Stimulated activated CD4-positive, alpha-beta T cell treated with anti-CD3 and anti-CD28 coated beads, Interleukin-15, amount 100 ng/mL, for 48 hours (primary cell): ENCODE measurements around the gene ZNF334.

Experiments
- DNase-seq, 2 donors: peaks; one replicate each; pipeline ENCODE4 v3.0.0-alpha.2; 2020; ENCODE audit warnings: low read depth in 2 of 2

Gene ZNF334

DNA sequence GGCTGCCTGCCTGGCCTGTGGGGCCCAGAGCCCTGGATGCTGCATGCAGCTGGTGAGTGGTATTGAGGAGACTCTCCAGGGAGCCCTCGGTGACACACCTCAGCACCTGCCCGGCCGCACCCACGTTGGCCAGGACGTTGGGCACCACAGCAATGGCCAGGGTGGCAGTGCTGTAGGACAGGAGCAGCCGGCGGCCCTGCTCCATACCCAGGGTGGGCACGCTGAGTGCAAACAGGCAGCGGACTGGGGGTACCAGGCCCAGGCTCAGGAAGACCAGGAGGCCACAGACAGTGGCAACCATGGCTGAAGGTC, 32.4 kb upstream of the ZNF334 start:
- DNase-seq, result no peak

DNA sequence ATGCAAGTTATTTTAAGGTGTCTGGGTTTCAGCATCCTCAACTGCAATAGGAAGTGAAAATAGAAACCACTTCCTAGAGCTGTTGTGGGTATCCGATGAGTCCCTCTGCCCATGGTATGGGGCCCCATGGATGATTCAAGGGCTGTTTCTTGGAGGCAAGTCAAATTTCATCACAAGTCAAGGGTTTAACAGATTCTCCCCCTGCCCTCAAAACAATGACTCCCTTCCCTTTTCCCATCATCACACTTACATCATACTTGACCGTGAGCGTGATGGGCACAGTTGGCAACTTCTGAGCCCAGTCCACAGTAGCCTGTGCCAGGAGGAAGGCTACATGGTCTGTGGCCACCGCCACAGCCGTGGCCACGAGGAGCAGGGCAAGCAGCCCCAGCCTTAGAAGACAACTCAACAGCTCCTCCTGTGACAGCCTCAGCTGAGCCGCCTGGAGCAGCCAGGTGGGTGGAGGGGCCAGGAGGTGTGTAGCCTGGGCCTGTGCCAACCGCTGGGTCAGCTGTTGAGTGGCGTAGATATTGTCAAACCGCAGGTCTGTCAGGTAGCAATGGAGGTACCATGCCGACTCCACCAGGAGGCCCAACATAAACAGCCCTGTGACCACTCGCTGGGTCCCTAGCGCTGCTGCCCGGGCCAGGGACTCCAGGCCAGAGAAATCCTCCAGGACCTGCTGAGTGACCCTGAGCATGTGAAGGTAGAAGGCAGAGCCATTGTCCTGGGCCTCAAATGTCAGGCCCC, 31.9 kb upstream of the ZNF334 start:
- peak; percentile 45 to 52 for DNase-seq

DNA sequence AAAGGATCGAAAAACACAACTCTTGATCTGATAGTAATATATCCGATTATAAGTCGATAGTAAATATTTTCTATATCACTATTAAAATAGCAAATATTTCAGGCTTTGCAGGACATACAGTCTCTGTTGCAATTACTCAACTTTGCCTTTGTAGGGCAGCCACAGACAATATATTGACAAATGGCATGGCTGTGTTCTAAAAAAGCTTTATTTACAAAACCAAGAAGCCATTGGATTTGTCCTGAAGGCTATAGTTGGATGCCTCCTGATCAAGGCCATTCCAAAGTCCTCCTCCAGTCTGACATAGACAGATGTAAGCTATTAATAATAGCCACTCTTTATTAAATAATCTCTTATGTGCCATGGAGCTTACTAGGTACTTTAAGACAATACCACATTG, 31.2 kb upstream of the ZNF334 start:
- no peak for DNase-seq

GRCh38 chr20:46543959-46544358, 30.6 kb upstream of the ZNF334 start:
- no peak for DNase-seq

- no peak for DNase-seq
These were observed 29.7 kb upstream of the ZNF334 start for GRCh38 chr20:46543033-46543432.

DNA sequence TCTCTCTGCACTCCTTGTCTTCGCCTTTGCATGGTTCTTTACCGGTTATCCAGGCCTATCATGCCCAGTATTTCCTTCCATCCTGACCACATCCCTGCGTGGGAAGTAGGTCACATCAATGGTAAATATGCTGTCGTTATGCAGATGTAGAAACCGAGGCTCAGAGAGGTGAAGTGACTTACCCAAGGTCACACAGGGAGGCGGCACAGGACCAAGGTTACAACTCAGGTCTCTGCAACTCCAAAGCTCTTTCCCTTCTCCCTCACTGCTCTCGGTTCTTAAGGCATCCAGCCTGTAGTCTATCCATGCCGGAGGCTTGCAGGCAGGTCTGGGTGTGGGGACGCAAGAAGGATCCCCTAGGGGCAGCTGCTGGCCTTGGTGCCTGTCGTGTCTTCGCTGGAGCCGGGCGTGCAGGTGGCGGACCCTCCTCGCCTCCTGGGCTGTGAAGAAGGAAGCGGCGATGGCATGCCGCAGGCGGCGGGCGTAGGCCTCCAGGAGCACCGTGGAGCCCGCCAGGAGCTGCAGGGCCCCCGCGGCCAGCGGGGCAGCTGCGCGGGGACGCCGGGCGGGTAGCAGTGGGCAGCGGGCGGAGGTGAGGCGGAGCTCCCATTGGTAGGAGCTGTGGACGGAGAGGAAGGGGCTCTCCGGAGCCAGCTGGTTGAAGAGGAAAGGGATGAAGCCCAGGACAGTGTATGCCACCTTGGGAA, 28.0 kb upstream of the ZNF334 start:
- no peak for DNase-seq

DNA sequence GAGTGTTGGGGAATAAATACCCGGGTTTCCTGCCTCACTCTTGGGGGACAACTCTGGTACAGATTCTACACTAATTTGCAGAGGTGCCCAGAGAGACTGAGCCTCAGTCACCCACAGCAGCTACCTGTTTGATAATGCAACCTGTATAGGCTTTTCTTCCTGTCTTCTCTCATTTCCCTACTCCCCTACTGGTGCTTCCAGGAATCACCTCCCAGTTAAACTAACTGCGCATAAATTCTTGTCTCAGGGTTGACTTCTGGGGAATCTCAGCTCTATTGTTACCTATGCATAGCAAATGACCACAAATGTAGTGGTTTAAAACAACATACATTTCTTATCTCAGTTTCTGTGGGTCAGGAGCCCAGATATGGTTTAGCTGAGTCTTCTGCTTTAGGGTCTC, 25.8 kb upstream of the ZNF334 start:
- no peak for DNase-seq

- no peak for DNase-seq
These were observed 17.3 kb upstream of the ZNF334 start for GRCh38 chr20:46530640-46531039.

DNA sequence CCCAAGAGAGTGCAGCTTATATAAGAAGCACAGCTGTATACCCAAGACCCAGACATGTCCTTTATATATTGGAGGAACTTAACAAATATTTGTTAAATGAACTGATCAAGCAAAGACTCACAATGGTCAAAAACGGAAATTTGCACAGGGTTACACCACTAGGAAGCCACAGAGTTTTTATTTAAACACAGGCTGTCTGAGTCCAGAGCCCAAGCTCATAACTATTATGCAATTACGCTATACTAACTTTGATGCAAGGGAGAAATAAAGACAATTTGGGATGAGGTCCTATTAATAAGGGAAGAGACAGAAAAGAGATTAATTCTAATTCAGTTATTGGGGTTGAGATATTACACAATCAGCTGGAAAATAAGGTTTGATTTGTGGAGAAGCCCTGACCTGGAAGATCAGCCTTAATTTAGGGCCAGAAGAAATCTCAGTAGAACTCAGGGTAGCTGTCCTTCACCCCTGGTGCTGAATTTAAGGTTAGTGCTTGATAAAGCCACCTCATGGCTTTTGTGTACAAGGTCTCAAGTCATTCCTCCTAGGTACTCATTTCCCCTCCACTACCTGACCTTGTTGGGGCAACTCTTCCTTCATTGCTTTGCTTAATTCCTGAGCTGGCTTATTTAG, 10.5 kb upstream of the ZNF334 start:
- DNase-seq, result no peak

DNA sequence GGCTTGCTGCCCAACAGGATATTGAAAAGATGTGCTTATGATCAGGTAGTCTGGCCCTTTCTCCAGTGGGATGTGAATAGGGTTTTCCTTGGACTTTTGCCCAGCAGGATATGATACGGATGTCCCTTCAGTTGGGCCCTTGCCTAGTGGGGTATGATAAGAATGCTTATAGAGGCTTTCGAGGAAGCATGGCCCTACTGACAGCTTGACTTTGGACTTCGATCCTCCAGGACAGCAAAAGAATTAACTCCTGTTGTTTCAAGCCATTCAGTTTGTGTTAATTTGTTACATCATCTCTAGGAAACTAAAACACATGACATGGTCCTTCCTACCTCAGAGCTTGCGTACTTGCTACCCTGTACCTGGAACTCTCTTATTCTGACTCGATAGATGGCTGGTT, 9.7 kb upstream of the ZNF334 start:
- DNase-seq, result no peak

GRCh38 chr20:46520976-46521579, 7.7 kb upstream of the ZNF334 start:
- DNase-seq, result peak; percentile 24 to 43

DNA sequence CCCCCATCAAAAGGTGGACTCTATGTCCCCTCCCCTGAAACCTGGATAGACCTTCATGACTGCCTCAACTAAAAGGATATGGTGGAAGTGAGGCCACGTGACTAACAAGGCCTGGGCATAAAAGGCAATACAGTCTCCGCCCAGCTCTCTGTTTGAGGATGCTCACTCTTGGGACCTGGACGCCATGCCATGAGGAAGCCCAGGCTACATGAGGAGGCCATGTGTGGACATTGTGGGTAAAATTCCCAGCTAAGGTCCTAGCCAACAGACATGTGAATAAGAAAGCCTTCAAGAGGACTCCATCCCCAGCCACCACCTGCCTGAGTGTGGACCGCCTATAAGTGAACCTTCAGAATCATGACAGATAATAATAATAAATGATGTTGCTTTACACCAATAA, 7.2 kb upstream of the ZNF334 start:
- DNase-seq, result no peak

GRCh38 chr20:46519471-46520068, 6.2 kb upstream of the ZNF334 start:
- no peak for DNase-seq

DNA sequence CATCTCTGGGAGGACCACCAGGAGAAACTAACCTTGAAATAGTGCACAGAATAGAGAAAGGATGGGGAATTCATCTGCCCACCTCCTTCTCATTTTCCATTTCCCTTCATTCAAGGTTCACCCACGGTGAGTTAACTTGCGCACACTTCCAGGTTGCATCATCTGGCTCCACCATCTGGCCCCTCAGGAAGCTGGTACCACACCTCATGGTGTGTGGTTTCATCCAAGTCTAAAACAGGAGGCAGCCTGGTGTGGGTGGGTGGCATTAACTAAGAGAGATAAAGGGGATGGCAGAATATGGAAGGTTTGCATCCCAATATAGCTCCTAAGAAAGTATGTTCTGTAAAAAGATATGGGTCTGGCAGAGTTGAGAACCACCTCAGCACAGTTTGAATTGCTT, 3.8 kb downstream of the ZNF334 start:
- DNase-seq, result no peak

- DNase-seq, result no peak
These were observed 5.5 kb downstream of the ZNF334 start for GRCh38 chr20:46507760-46508407.

DNA sequence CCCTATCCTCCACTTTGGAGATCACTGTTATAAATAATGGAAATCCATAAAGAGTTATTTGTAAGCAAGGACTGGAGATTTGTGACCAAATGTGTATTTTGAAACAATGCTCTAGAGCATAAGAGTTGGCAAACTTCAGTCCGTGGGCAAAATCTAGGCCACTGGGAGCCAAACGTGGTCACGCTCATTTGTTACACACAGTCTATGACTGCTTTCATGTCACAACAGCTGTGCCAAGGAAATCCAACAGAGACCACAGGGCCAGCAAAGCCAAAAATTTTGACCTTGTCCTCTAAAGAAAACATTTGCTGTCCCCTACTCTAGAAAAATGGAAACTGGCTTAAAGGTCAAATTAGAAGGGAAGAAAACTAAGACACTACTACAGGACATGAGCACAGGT, 7.9 kb downstream of the ZNF334 start:
- no peak for DNase-seq

DNA sequence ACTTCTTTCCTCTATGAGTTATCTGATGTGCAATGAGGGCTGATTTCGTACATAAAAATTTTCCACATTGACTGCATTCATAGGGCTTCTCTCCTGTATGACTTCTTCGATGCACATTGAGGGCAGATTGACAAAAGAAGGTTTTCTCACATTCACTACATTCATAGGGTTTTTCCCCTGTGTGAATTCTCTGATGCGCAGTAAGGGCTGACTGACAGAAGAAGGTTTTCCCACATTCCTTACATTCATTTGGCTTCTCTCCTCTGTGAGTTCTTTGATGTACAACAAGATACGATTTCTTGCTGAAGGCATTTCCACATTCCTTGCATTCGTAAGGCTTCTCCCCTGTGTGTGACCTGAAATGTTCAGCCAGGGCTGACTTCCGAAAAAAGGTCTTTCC, 11.4 kb downstream of the ZNF334 start:
- DNase-seq, result no peak

DNA sequence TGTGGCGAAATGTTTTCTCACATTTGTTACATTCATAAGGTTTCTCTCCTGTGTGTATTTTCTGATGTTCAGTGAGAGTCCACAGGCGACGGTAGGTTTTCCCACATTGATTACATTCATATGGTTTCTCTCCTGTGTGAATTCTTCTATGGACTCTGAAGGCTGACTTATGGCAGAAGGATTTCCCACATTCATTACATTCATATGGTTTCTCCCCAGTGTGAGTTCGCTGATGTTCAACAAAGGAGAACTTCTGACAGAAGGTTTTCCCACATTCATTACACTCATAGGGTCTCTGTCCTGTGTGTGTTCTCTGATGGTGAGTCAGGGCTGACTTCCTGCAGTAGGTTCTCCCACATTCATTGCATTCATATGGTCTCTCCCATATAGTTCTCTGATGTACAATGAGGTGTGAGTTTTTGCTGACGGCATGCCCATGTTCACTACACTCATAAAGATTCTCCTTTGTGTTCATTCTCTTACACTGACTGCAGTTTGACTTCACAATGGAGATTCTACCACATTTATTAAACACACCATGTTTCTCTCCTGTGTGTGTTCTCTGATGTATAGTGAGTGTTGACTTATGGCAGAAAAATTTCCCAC, 11.9 kb downstream of the ZNF334 start:
- DNase-seq, result no peak

DNA sequence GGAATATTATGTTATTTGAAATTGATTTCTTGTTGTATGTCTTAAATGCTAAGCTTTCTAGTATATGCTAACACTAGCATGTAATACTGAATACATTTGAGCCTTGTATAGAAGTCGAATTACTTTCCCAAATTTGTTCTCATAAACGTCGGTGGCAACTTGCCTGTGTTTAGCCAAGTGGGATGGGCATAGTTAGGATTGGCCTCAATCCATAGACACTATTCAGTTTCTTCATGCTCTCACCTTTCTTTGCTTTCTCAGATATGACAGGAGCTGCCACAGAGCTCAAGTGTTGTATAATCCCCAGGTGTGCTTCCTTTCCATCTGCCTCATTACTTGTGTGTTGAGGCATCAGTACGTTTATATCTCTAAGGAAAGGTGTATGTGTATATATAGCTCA, 19.3 kb downstream of the ZNF334 start:
- no peak for DNase-seq

DNA sequence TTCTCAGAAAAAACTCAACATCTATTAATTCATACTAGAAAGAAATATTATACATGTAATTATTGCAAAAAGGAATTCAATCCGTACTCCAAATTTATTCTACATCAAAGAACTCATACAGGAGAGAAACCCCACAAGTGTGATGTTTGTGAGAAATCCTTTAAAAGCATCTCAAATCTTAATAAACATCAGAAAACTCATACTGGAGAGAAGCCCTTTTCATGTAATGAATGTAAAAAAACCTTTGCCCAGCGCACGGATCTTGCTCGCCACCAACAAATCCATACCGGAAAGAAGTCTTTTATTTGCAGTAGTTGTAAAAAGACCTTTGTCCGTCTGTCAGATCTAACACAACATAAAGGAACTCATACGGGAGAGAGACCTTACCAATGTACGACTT, 22.0 kb downstream of the ZNF334 start:
- no peak for DNase-seq

- DNase-seq, result no peak
These were observed 24.9 kb downstream of the ZNF334 start for GRCh38 chr20:46488451-46488850.

DNA sequence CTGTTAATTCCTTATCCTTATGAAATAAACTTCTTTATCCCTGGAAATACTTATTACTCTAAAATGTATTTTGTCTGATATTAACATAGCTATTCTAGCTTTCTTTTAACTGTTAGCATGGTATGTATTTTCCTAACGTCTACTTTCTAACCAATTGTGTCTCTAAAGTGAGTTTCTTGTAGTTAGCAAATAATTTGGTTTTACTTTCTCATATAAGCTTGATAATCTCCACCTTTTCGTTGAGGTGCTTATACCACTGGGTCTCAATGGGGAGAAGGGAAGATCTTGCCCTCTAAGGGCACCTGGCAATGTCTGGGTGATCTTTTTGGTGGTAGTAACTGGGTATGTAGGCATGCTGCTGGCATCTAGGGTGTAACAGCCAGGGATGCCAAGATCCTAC, 25.7 kb downstream of the ZNF334 start:
- no peak for DNase-seq
